Measurements from ENCODE around the gene ARID4B.

- TF ChIP-seq POLR2A (IDR thresholded peaks at IDR 0.05; ENCODE audit: low read depth, low read length) (no peak), POLR2AphosphoS5 (IDR thresholded peaks at IDR 0.05; ENCODE audit: insufficient read depth, low read depth, low read length) (no peak), CTCF (IDR thresholded peaks at IDR 0.05; ENCODE audit: extremely low read depth in 1 of 2, insufficient read depth in 1 of 2, low read depth in 1 of 2, low read length in 2 of 2) (no peak), MYC (IDR thresholded peaks at IDR 0.05; ENCODE audit: low read depth, low read length) (no peak), EZH2 (IDR thresholded peaks at IDR 0.05; ENCODE audit: borderline replicate concordance, low read depth, low read length, severe bottlenecking) (no peak), FOS (IDR thresholded peaks at IDR 0.05; ENCODE audit: borderline replicate concordance, insufficient read depth, low read length) (no peak), JUN (IDR thresholded peaks at IDR 0.05; ENCODE audit: borderline replicate concordance, insufficient read depth, insufficient read length, low read depth) (no peak), GATA2 (IDR thresholded peaks at IDR 0.05; ENCODE audit: insufficient read depth, insufficient read length, low read depth, low read length) (no peak)
Measured at GRCh38 chr1:235270625-235271024, 57.4 kb downstream of the ARID4B start.
